GM12878 (cell line): ENCODE data around the gene NRG3. TPM values are rescaled to one million over a fixed set of nuclear protein-coding genes. Genes with fewer than 3 reads are reported as not detected.

ENCODE experiments used
- ATAC-seq: fragments of 200-7000 bp; cut with Tn5 transposase; 3 replicates; pipeline ENCODE4 v1.9.1; 2020; ENCODE audit warnings: mild to moderate bottlenecking, moderate library complexity
- BruUV-seq: library from RNA; stranded (reverse); fragments of 400-500 nt; replicated peaks from 2 replicates; lab custom pipeline; 2021; lab: Mats Ljungman, UMichigan
- CTCF ChIA-PET: fragments of 300-600 bp; sonication (Branson Sonifier 250); formaldehyde crosslinking; extraction: SDS; loops from one replicate; lab custom pipeline; 2021; ENCODE audit warnings: inconsistent platforms; lab: Yijun Ruan, JAX
- POLR2A ChIA-PET: fragments of 350-600 bp; formaldehyde crosslinking; extraction: SDS; loops from one replicate; lab custom pipeline; 2021; ENCODE audit warnings: inconsistent platforms; lab: Charles Lee
- RAD21 ChIA-PET: fragments of 300-600 bp; sonication (Branson Sonifier 250); formaldehyde crosslinking; loops from one replicate; lab custom pipeline; 2023; ENCODE audit warnings: antibody characterized with exemption; ENCODE audit not compliant: unreplicated experiment; lab: Charles Lee
- SMC1A ChIA-PET: fragments of 300-600 bp; sonication (Branson Sonifier 250); formaldehyde crosslinking; loops from one replicate; lab custom pipeline; 2023; ENCODE audit not compliant: unreplicated experiment, uncharacterized antibody; lab: Charles Lee
- DNase-seq: peaks from one replicate; pipeline ENCODE4 v3.0.0-alpha.2; 2011; ENCODE audit warnings: low read depth, low spot score
- FAIRE-seq: peaks from 3 replicates; lab custom pipeline; 2011; peaks lifted over from hg19 to GRCh38; lab: Jason Lieb, UNC
- H2AFZ ChIP-seq: 2 replicates; pipeline ENCODE4 v1.6.0; 2011; ENCODE audit warnings: low read depth, low read length, control low read depth; ENCODE audit not compliant: control insufficient read depth
- H3K27ac ChIP-seq: 2 replicates; pipeline ENCODE4 v1.5.1; 2011; ENCODE audit warnings: control low read depth; ENCODE audit not compliant: control insufficient read depth, insufficient read depth
- H3K27me3 ChIP-seq, 2 experiments: replicated peaks in 1 of 2; 2 replicates each; pipeline versions ENCODE4 v1.6.0 to v1.6.1; 2011; ENCODE audit warnings: low read length in 1 of 2; ENCODE audit not compliant: control insufficient read depth in 2 of 2, insufficient read depth in 2 of 2
- H3K36me3 ChIP-seq, 2 experiments: 2 replicates each; pipeline ENCODE4 v1.5.1; 2011; ENCODE audit warnings: low read length in 1 of 2; ENCODE audit not compliant: control insufficient read depth in 2 of 2, insufficient read depth in 2 of 2
- H3K4me1 ChIP-seq: 2 replicates; pipeline ENCODE4 v1.6.1; 2011; ENCODE audit warnings: mild to moderate bottlenecking, low read length, moderate library complexity, mixed read lengths; ENCODE audit not compliant: control insufficient read depth, insufficient read depth
- H3K4me2 ChIP-seq: 2 replicates; pipeline ENCODE4 v1.6.0; 2011; ENCODE audit warnings: control low read depth; ENCODE audit not compliant: control insufficient read depth, insufficient read depth
- H3K4me3 ChIP-seq: fragments of 200-600 bp; sonication (generic); 2 replicates; pipeline ENCODE4 v1.5.1; 2016
- H3K79me2 ChIP-seq: 2 replicates; pipeline ENCODE4 v1.6.0; 2011; ENCODE audit warnings: low read length; ENCODE audit not compliant: control insufficient read depth, insufficient read depth
- H3K9ac ChIP-seq: 2 replicates; pipeline ENCODE4 v1.8.0; 2011; ENCODE audit warnings: low read length, control low read depth, mixed read lengths; ENCODE audit not compliant: control insufficient read depth, insufficient read depth
- H3K9me3 ChIP-seq: replicated peaks from 3 replicates; pipeline ENCODE4 v1.5.1; 2011; ENCODE audit warnings: mild to moderate bottlenecking, low read length; ENCODE audit not compliant: control insufficient read depth, insufficient read depth
- H4K20me1 ChIP-seq: 2 replicates; pipeline ENCODE4 v1.6.0; 2011; ENCODE audit not compliant: control insufficient read depth, insufficient read depth
- BCL11A ChIP-seq: IDR thresholded peaks from 2 replicates; pipeline ENCODE4 v1.6.1; 2011; ENCODE audit warnings: low read depth, low read length
- BCL3 ChIP-seq: IDR thresholded peaks from 2 replicates; pipeline ENCODE4 v1.6.1; 2011; ENCODE audit warnings: borderline replicate concordance, low read depth, mild to moderate bottlenecking, moderate library complexity, low read length; ENCODE audit not compliant: insufficient read depth, poor library complexity, severe bottlenecking
- CHD1 ChIP-seq: IDR thresholded peaks from 2 replicates; pipeline ENCODE4 v1.6.1; 2012; ENCODE audit warnings: low read depth, low read length, improper control_type of control experiment
- CHD4 ChIP-seq: fragments of 200-600 bp; sonication (generic); IDR thresholded peaks from 2 replicates; pipeline ENCODE4 v1.6.1; 2016; ENCODE audit warnings: mild to moderate bottlenecking
- ETV6 ChIP-seq, 2 experiments: fragments of 450-650 bp in 1 of 2; IDR thresholded peaks in 1 of 2; conservative IDR thresholded peaks in 1 of 2; 2 replicates each; pipeline ENCODE4 v1.6.1; 2014; ENCODE audit warnings: antibody characterized with exemption in 1 of 2, borderline replicate concordance in 1 of 2, low read depth in 1 of 2, mild to moderate bottlenecking in 1 of 2, moderate library complexity in 1 of 2
- LARP7 ChIP-seq: fragments of 450-650 bp; IDR thresholded peaks from 2 replicates; pipeline ENCODE4 v1.6.1; 2017; ENCODE audit warnings: mild to moderate bottlenecking
- MAX ChIP-seq: IDR thresholded peaks from 2 replicates; pipeline ENCODE4 v1.6.1; 2012; ENCODE audit warnings: low read depth, low read length, improper control_type of control experiment
- NFXL1 ChIP-seq: fragments of 450-650 bp; IDR thresholded peaks from 2 replicates; pipeline ENCODE4 v1.6.1; 2017; ENCODE audit warnings: antibody characterized with exemption, mild to moderate bottlenecking, borderline replicate concordance
- PKNOX1 ChIP-seq: fragments of 450-650 bp; IDR thresholded peaks from 2 replicates; pipeline ENCODE4 v1.6.1; 2016; ENCODE audit warnings: mild to moderate bottlenecking
- RAD21 ChIP-seq: IDR thresholded peaks from 2 replicates; pipeline ENCODE4 v1.6.1; 2011; ENCODE audit warnings: mild to moderate bottlenecking, low read depth, low read length, moderate library complexity; ENCODE audit not compliant: insufficient read depth
- RAD51 ChIP-seq: fragments of 450-650 bp; IDR thresholded peaks from 2 replicates; pipeline ENCODE4 v1.6.1; 2016; ENCODE audit warnings: moderate library complexity, mild to moderate bottlenecking, inconsistent platforms
- SREBF2 ChIP-seq: IDR thresholded peaks from 2 replicates; pipeline ENCODE4 v1.6.1; 2012; ENCODE audit warnings: mild to moderate bottlenecking, low read length
- YBX1 ChIP-seq: fragments of 450-650 bp; IDR thresholded peaks from 2 replicates; pipeline ENCODE4 v1.6.1; 2016; ENCODE audit warnings: antibody characterized with exemption
- WGBS: methylation state at CpG from one replicate; pipeline ENCODE4 v1.1.6; 2016; ENCODE audit warnings: low lambda C conversion rate; ENCODE audit not compliant: insufficient replicate concordance, insufficient coverage; ENCODE audit errors: missing lambda C conversion rate; 5-methylcytosine and 5-hydroxymethylcytosine counted together
- in situ Hi-C: fragments of 300-500 bp; cut with MboI; formaldehyde crosslinking; loops from 9 replicates; pipeline ENCODE4 v1.14.3; 2018; ENCODE audit warnings: mixed read lengths
- intact Hi-C: fragments of 100-400 bp; cut with micrococcal nuclease; formaldehyde crosslinking; loops from one replicate; pipeline ENCODE4 v1.14.2; 2022; ENCODE audit not compliant: unreplicated experiment
- polyA plus RNA-seq, 11 experiments: library from polyadenylated mRNA; depleted of rRNA in 4 of 11; unstranded in 6 of 11; stranded (reverse) in 5 of 11; fragments of >200 nt; fragmentation: Nextera tagmentation in 4 of 11; fragmentation: Illumina TruSeq in 1 of 11; extraction: Ambion mirVana in 4 of 11; extraction: Trizol in 1 of 11; gene quantifications; 1 replicate in 1 of 11; 2 replicates in 10 of 11; pipeline versions ENCODE4 v1.2.1 to v1.2.3, GENCODE V29; 2011 to 2016; ENCODE audit warnings: inconsistent platforms in 2 of 11, missing spikeins in 2 of 11, low read depth in 1 of 11
- total RNA-seq, 4 experiments: library from RNA; depleted of rRNA in 3 of 4; stranded (reverse); fragments of >200 nt in 3 of 4; fragmentation: Illumina TruSeq in 1 of 4; extraction: Trizol in 1 of 4; gene quantifications; 2 replicates each; pipeline versions ENCODE4 v1.2.1 to v1.2.3, GENCODE V29; 2013 to 2021

Gene NRG3
- total and polyA plus RNA-seq, 10 of the 15 experiments (the other 5 are each of a cell fraction or from before 2014, with no cell fraction given) = 0.03 to 0.41 (median 0.17) TPM; not detected in 3

GRCh38 chr10:82190432-82191260, 315.7 kb downstream of the NRG3 start:
- no peaks in the 10 kb centered on the region for H3K4me1 ChIP-seq
- CTCF ChIA-PET = no interaction called here
- ATAC-seq (no peak), DNase-seq (no peak), FAIRE-seq (no peak)
- no peak overlapping the region for H3K9ac ChIP-seq
- no peak overlapping the region for H3K4me3 ChIP-seq
- RAD21 ChIA-PET = no interaction called here
- no peaks in the 10 kb centered on the region for H4K20me1 ChIP-seq
- H2AFZ ChIP-seq = no peak overlapping the region
- no peaks in the 10 kb centered on the region for H3K36me3 ChIP-seq
- WGBS = 30% methylated on average over 5 of the region's 5 CpGs
- TF ChIP-seq YBX1 = no peak
- POLR2A ChIA-PET = no interaction called here
- H3K27me3 ChIP-seq = no peaks in the 10 kb centered on the region
- no peak overlapping the region for H3K4me2 ChIP-seq
- intact Hi-C loops (no loop called here), in situ Hi-C loops (no loop called here)
- no peaks in the 10 kb centered on the region for H3K79me2 ChIP-seq
- no TSS peak for BruUV-seq
- no peak overlapping the region for H3K27ac ChIP-seq
- no peaks in the 10 kb centered on the region for H3K9me3 ChIP-seq
- SMC1A ChIA-PET = no interaction called here

- no peak overlapping the region for H2AFZ ChIP-seq
- FAIRE-seq = no peak
- no peaks in the 10 kb centered on the region for H3K36me3 ChIP-seq
- ChIA-PET POLR2A (no interaction called here), SMC1A (interaction anchor here (1.2 kb wide), 1 partner anchor 8 kb away, joined by 3 read pairs; no protein-coding TSS in a partner anchor), RAD21 (no interaction called here), CTCF (no interaction called here)
- H3K27ac ChIP-seq = no peak overlapping the region
- BruUV-seq = no TSS peak
- no peak overlapping the region for H3K9ac ChIP-seq
- intact Hi-C loops (no loop called here), in situ Hi-C loops (no loop called here)
- H3K27me3 ChIP-seq = no peaks in the 10 kb centered on the region
- H3K4me1 ChIP-seq = no peaks in the 10 kb centered on the region
- H3K9me3 ChIP-seq = no peaks in the 10 kb centered on the region
- H3K4me2 ChIP-seq = no peak overlapping the region
- no peak for DNase-seq
- ATAC-seq = no peak
- no peaks in the 10 kb centered on the region for H3K79me2 ChIP-seq
- H4K20me1 ChIP-seq = no peaks in the 10 kb centered on the region
- no peak overlapping the region for H3K4me3 ChIP-seq
- WGBS = 21% methylated on average over 2 of the region's 2 CpGs
- TF ChIP-seq SREBF2 (no peak), BCL11A (no peak), RAD21 (no peak), CHD1 (no peak), PKNOX1 (no peak), CHD4 (no peak), RAD51 (no peak), LARP7 (no peak), ETV6 (conservative IDR thresholded peaks at IDR 0.05 in 1 of 2, IDR thresholded peaks at IDR 0.05 in 1 of 2; ENCODE audit: borderline replicate concordance in 1 of 2, low read depth in 1 of 2) (no peak), MAX (no peak), BCL3 (no peak), NFXL1 (no peak)
Measured at GRCh38 chr10:82191653-82192052, 316.7 kb downstream of the NRG3 start.
